PC-3 (cell line): Measurements from ENCODE around the gene ADAMTS5. TPM values are rescaled to one million over a fixed set of nuclear protein-coding genes. Genes with fewer than 3 reads are reported as not detected.

Experiments
- ATAC-seq: fragments of 200-7000 bp; cut with Tn5 transposase; 2 replicates; pipeline ENCODE4 v1.9.1; 2020; ENCODE audit warnings: mild to moderate bottlenecking, moderate library complexity
- BruUV-seq: library from RNA; stranded (reverse); fragments of 400-500 nt; replicated peaks from 2 replicates; lab custom pipeline; 2021; lab: Mats Ljungman, UMichigan
- CTCF ChIA-PET: fragments of 300-600 bp; sonication (Branson Sonifier 250); formaldehyde crosslinking; loops from one replicate; lab custom pipeline; 2022; ENCODE audit warnings: antibody characterized with exemption; lab: Charles Lee
- POLR2A ChIA-PET: fragments of 300-600 bp; sonication (Branson Sonifier 250); formaldehyde crosslinking; loops from one replicate; lab custom pipeline; 2022; ENCODE audit warnings: antibody characterized with exemption; ENCODE audit not compliant: unreplicated experiment; lab: Charles Lee
- DNase-seq: peaks from one replicate; pipeline ENCODE4 v3.0.0-alpha.2; 2015
- H2AFZ ChIP-seq: fragments of 300-600 bp; sonication (generic); 2 replicates; pipeline ENCODE4 v1.6.0; 2016; ENCODE audit warnings: antibody characterized with exemption, low read length
- H3F3A ChIP-seq: fragments of 300-600 bp; sonication (generic); one replicate; pipeline ENCODE4 v1.6.0; 2017; ENCODE audit warnings: antibody characterized with exemption, low read length, control low read depth, mild to moderate bottlenecking; ENCODE audit not compliant: unreplicated experiment
- H3K27ac ChIP-seq: fragments of 300-600 bp; sonication (generic); 2 replicates; pipeline ENCODE4 v1.5.1; 2016; ENCODE audit warnings: mild to moderate bottlenecking, low read length
- H3K27me3 ChIP-seq: fragments of 300-600 bp; sonication (generic); 2 replicates; pipeline ENCODE4 v1.6.1; 2016; ENCODE audit warnings: low read length, mixed read lengths
- H3K36me3 ChIP-seq: fragments of 300-600 bp; sonication (generic); 2 replicates; pipeline ENCODE4 v1.6.1; 2016; ENCODE audit warnings: low read depth, mixed run types, low read length, mixed read lengths
- H3K4me1 ChIP-seq: fragments of 300-600 bp; sonication (generic); 2 replicates; pipeline ENCODE4 v1.5.1; 2016; ENCODE audit warnings: low read length; ENCODE audit not compliant: insufficient read depth
- H3K4me2 ChIP-seq: fragments of 300-600 bp; sonication (generic); 2 replicates; pipeline ENCODE4 v1.6.0; 2016; ENCODE audit warnings: low read length
- H3K4me3 ChIP-seq: fragments of 300-600 bp; sonication (generic); 2 replicates; pipeline ENCODE4 v1.5.1; 2016; ENCODE audit warnings: mild to moderate bottlenecking, low read length, mixed read lengths
- H3K79me2 ChIP-seq: fragments of 300-600 bp; sonication (generic); 2 replicates; pipeline ENCODE4 v1.6.1; 2017; ENCODE audit warnings: low read length, mixed read lengths
- H3K9ac ChIP-seq: fragments of 300-600 bp; sonication (generic); 2 replicates; pipeline ENCODE4 v1.6.0; 2016; ENCODE audit warnings: mild to moderate bottlenecking, low read length
- H3K9me2 ChIP-seq: fragments of 300-600 bp; sonication (generic); replicated peaks from 2 replicates; pipeline ENCODE4 v1.6.1; 2016; ENCODE audit warnings: mixed run types, low read length, mixed read lengths
- H3K9me3 ChIP-seq: fragments of 300-600 bp; sonication (generic); 2 replicates; pipeline ENCODE4 v1.6.1; 2016; ENCODE audit warnings: low read length, mixed read lengths
- H4K20me1 ChIP-seq: fragments of 300-600 bp; sonication (generic); 2 replicates; pipeline ENCODE4 v1.6.1; 2016; ENCODE audit warnings: low read length, mixed read lengths
- CTCF ChIP-seq: fragments of 300-600 bp; sonication (generic); conservative IDR thresholded peaks from 2 replicates; pipeline ENCODE4 v1.5.1; 2017; ENCODE audit warnings: antibody characterized with exemption, low read depth, mild to moderate bottlenecking, low read length
- EZH2 ChIP-seq: fragments of 300-600 bp; sonication (generic); IDR thresholded peaks from one replicate; pipeline ENCODE4 v1.6.1; 2017; ENCODE audit warnings: antibody characterized with exemption, mild to moderate bottlenecking, low read length; ENCODE audit not compliant: unreplicated experiment
- EZH2phosphoT487 ChIP-seq: fragments of 300-600 bp; sonication (generic); IDR thresholded peaks from 2 replicates; pipeline ENCODE4 v1.6.1; 2018; ENCODE audit warnings: mild to moderate bottlenecking, antibody characterized with exemption, low read length, borderline replicate concordance
- intact Hi-C: fragments of 100-400 bp; cut with micrococcal nuclease; formaldehyde crosslinking; loops from 2 replicates; pipeline ENCODE4 v1.9.0; 2023
- total RNA-seq: library from RNA; depleted of rRNA; stranded (reverse); fragments of >200 nt; gene quantifications from 2 replicates; pipeline ENCODE4 v1.2.3, GENCODE V29; 2014

ADAMTS5 gene
- total RNA-seq, 1 experiment from 2014 or later, result not detected

DNA sequence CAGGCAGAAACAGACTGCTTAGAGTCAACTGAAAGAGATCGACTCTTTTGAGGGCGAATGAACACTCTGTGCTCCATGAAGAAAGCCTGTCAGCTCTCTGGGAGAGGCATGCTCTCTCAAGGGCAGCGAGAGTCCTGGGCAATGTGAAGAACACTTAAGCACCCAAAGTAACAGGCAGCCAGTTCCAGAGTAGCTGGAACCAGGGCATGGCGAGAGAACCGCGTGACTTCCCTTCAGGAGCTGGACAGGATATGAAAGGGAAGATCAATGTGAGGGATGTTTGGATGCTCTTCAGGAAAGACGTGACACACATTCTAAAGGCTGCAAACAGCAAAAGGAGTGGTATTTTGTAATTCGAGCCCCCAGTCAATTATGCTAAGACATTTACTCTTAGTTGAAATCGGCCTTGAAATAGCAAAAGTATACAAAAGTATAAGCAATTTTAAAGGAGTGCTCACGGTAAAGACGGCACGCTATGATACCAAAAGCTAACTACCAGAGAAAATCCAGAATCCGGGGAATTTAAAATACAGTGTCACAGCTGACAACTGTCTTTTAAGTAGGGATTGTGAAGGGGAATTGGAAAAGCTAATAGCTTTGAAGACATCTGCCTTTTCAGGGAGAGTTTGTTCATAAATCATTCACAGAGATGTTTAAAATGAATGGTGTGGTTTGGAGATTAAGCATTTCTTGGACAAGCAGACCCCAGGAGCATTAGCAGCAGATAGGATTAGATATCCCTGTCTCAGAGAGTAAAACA is 20.8 kb downstream of the ADAMTS5 start:
- Histone ChIP-seq H3K36me3 (no peaks in the 10 kb centered on the region), H3K4me1 (no peaks in the 10 kb centered on the region; the same call in 1 of the 2 replicates), H2AFZ (0 out of 2 replicates have a peak overlapping the region, but pooled peaks have one; percentile 16), H3K79me2 (no peaks in the 10 kb centered on the region), H3K9me2 (no peaks in the 10 kb centered on the region), H3K27ac (no peak overlapping the region), H4K20me1 (no peaks in the 10 kb centered on the region), H3K4me3 (no peak overlapping the region), H3K4me2 (no peak overlapping the region), H3K9ac (no peak overlapping the region), H3K27me3 (peaks cover 3% of the 10 kb centered on the region; the same call in 1 of the 2 replicates), H3F3A (no peaks in the 10 kb centered on the region), H3K9me3 (no peaks in the 10 kb centered on the region)
- ATAC-seq, result no peak; the same call in none of the 2 replicates
- TF ChIP-seq EZH2 (no peak), EZH2phosphoT487 (no peak), CTCF (no peak)
- intact Hi-C loops, result no loop called here
- CTCF ChIA-PET, result no interaction called here
- POLR2A ChIA-PET, result no interaction called here
- no TSS peak for BruUV-seq
- DNase-seq, result no peak

DNA sequence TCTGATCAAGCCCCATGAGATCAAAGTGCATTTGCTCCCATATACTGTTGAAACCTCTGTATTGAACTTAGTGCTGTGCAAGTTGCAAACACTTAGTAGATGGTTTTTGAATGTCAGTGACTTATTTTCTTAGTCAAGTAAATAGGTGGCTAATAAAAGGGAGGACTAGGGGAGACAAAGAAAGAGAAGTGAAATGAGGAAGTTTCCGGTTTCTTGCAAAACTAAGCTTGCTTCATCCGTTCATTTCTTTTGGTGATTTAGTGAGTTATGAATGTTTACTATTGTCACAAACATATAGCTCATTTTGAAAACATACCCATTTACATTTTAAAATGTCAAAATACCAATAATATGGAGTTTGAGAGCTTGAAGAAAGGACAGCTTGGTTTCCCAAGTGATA is 23.0 kb downstream of the ADAMTS5 start:
- Histone ChIP-seq H3K9me3 (no peaks in the 10 kb centered on the region), H3K36me3 (no peaks in the 10 kb centered on the region), H3K4me2 (no peak overlapping the region), H4K20me1 (no peaks in the 10 kb centered on the region), H3K9ac (no peak overlapping the region), H3K4me3 (no peak overlapping the region), H3K79me2 (no peaks in the 10 kb centered on the region), H3K27ac (no peak overlapping the region), H3K27me3 (0 out of 2 replicates have a peak, but pooled peaks cover 3% of the 10 kb centered on the region), H2AFZ (no peak overlapping the region), H3K4me1 (no peaks in the 10 kb centered on the region; the same call in 1 of the 2 replicates), H3K9me2 (no peaks in the 10 kb centered on the region), H3F3A (no peaks in the 10 kb centered on the region)
- ChIA-PET CTCF (no interaction called here), POLR2A (no interaction called here)
- intact Hi-C loops, result no loop called here
- no peak for TF ChIP-seq CTCF
- TF ChIP-seq EZH2, result no peak
- TF ChIP-seq EZH2phosphoT487, result no peak
- DNase-seq (no peak), ATAC-seq (no peak)
- BruUV-seq, result no TSS peak

- H4K20me1 ChIP-seq, result no peaks in the 10 kb centered on the region
Observed at GRCh38 chr21:26941421-26941820, 25.5 kb downstream of the ADAMTS5 start.

More at GRCh38 chr21:26941421-26941820, 25.5 kb downstream of the ADAMTS5 start:
- no peak overlapping the region for H3K27ac ChIP-seq
- H2AFZ ChIP-seq, result no peak overlapping the region
- no peaks in the 10 kb centered on the region for H3K36me3 ChIP-seq
- H3K4me1 ChIP-seq, result no peaks in the 10 kb centered on the region; the same call in 1 of the 2 replicates
- BruUV-seq, result no TSS peak
- H3K27me3 ChIP-seq, result 0 out of 2 replicates have a peak, but pooled peaks cover 3% of the 10 kb centered on the region
- CTCF ChIA-PET, result no interaction called here
- no peak overlapping the region for H3K9ac ChIP-seq
- H3K4me2 ChIP-seq, result no peak overlapping the region
- POLR2A ChIA-PET, result no interaction called here
- no peak overlapping the region for H3K4me3 ChIP-seq
- DNase-seq (peak; percentile 23), ATAC-seq (peak; percentile 35; the same call in 1 of the 2 replicates)
- TF ChIP-seq CTCF (no peak), EZH2 (no peak), EZH2phosphoT487 (no peak)
- no peaks in the 10 kb centered on the region for H3F3A ChIP-seq
- no peaks in the 10 kb centered on the region for H3K9me3 ChIP-seq
- intact Hi-C loops, result no loop called here
- H3K9me2 ChIP-seq, result no peaks in the 10 kb centered on the region
- no peaks in the 10 kb centered on the region for H3K79me2 ChIP-seq
